ENCODE results near the gene PABPN1.
"Not testable (repeated sequence)": the region's sequence is repeated elsewhere in the genome, so short reads cannot be mapped to it uniquely, and the experiment has no call there.

Gene PABPN1, protein sequence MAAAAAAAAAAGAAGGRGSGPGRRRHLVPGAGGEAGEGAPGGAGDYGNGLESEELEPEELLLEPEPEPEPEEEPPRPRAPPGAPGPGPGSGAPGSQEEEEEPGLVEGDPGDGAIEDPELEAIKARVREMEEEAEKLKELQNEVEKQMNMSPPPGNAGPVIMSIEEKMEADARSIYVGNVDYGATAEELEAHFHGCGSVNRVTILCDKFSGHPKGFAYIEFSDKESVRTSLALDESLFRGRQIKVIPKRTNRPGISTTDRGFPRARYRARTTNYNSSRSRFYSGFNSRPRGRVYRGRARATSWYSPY

DNA sequence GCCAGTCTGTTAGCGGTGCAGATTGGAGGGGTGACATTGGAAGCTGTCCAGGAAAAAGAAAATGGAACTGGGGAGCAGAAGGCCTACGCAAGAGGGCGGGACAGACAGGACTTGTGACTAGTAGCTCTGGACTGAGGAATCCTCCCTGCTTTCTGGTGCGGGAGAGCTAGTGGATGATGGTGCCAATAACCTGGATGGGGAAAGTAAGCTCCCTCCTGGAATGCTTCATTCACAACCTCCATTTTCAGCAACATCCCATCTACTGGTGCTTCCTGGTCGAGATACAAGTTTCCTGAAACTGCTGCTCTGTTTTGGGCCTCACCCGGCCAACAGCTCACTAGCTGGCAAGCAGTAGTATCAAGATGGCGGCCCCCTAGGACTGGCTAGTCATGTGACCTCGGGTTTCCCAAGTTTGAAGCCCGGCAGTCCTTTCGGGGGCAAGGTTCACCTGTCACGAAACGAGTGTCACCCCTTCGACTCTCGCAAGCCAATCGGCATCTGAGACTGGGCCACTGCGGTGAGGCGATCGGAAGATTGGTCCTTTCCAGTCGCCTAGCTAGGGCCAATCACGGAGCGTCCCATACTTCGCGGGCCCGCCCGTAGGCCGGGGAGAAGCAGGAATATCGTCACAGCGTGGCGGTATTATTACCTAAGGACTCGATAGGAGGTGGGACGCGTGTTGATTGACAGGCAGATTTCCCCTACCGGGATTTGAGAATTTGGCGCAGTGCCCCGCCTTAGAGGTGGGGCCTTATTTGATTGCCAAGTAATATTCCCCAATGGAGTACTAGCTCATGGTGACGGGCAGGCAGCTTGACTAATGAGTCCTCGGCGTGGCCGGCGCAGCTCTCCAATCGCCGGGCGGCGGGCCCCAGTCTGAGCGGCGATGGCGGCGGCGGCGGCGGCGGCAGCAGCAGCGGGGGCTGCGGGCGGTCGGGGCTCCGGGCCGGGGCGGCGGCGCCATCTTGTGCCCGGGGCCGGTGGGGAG, at the start of gene PABPN1:
PABPN1 (plus strand) TSS at position 874 of the 988 bp plus-strand sequence; CDS start at position 887, 13 bp downstream.
- Mint-ChIP-seq H3K36me3 (peaks cover 16% of the 10 kb centered on the region), H3K27me3 (no peaks in the 10 kb centered on the region), H3K4me1 (ENCODE audit: low read depth) (peaks cover 26% of the 10 kb centered on the region), H3K4me3 (peak within 1 kb of the TSS; percentile 96), H3K27ac (peak within 1 kb of the TSS; percentile 97), H3K9me3 (ENCODE audit: low read depth) (no peaks in the 10 kb centered on the region)

DNA sequence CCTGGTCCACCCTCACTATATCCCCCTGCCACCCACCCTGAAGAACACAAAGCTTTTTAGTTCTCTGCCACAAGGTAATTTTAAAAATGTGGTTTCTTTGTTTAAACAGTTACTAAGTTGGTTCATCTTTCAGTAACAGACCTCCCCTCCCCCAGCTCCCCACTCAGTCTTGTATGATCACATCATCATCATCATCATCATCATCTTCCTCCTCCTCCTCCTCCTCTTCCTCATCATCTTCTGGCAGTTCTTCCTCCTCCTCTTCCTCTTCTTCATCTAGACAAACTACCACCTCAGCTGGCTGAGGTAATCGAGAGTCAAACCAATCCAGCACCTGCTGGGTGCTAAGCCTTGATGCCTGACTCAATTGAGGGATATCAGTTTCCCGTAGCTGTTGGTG, 45.8 kb upstream of the PABPN1 start:
- H3K36me3 Mint-ChIP-seq: no peaks in the 10 kb centered on the region
- no peak overlapping the region for H3K4me3 Mint-ChIP-seq
- no peaks in the 10 kb centered on the region for H3K27me3 Mint-ChIP-seq
- H3K27ac Mint-ChIP-seq: peak overlapping the region; percentile 42
- no peaks in the 10 kb centered on the region for H3K9me3 Mint-ChIP-seq (ENCODE audit: low read depth)
- no peaks in the 10 kb centered on the region for H3K4me1 Mint-ChIP-seq (ENCODE audit: low read depth)

GRCh38 chr14:23277189-23277588, 44.1 kb upstream of the PABPN1 start:
- H3K36me3 Mint-ChIP-seq: no peaks in the 10 kb centered on the region
- no peaks in the 10 kb centered on the region for H3K27me3 Mint-ChIP-seq
- H3K27ac Mint-ChIP-seq: no peak overlapping the region
- H3K9me3 Mint-ChIP-seq (ENCODE audit: low read depth): no peaks in the 10 kb centered on the region
- peaks cover 1% of the 10 kb centered on the region for H3K4me1 Mint-ChIP-seq (ENCODE audit: low read depth)
- H3K4me3 Mint-ChIP-seq: no peak overlapping the region

- H3K27me3 Mint-ChIP-seq; H3K4me1 Mint-ChIP-seq (ENCODE audit: low read depth); H3K9me3 Mint-ChIP-seq (ENCODE audit: low read depth); H3K27ac Mint-ChIP-seq; H3K4me3 Mint-ChIP-seq; H3K36me3 Mint-ChIP-seq: not testable (repeated sequence)
These were observed 43.3 kb upstream of the PABPN1 start for GRCh38 chr14:23277928-23278327.

DNA sequence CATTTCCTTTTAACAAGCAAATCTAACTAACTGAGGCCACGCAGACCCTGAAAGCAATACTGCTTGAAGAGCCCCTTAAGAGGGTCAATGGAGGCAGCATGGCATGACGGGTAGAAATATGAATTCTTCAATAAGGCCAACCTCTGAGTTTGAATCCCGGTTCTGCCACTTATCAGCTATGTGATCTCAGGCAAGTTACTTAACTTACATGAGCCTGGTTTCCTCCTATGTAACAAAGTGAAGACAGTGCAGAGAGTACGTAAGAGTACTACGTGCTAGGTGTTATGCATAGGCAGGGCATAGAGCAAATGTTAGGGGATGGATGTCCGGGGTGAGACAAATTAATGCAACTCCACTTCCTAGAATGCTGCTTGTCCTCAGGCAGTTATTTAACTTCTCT, 40.0 kb upstream of the PABPN1 start:
- H3K27ac Mint-ChIP-seq: no peak overlapping the region
- no peaks in the 10 kb centered on the region for H3K27me3 Mint-ChIP-seq
- H3K9me3 Mint-ChIP-seq (ENCODE audit: low read depth): no peaks in the 10 kb centered on the region
- peaks cover 23% of the 10 kb centered on the region for H3K4me1 Mint-ChIP-seq (ENCODE audit: low read depth)
- H3K4me3 Mint-ChIP-seq: no peak overlapping the region
- H3K36me3 Mint-ChIP-seq: peaks cover 2% of the 10 kb centered on the region

DNA sequence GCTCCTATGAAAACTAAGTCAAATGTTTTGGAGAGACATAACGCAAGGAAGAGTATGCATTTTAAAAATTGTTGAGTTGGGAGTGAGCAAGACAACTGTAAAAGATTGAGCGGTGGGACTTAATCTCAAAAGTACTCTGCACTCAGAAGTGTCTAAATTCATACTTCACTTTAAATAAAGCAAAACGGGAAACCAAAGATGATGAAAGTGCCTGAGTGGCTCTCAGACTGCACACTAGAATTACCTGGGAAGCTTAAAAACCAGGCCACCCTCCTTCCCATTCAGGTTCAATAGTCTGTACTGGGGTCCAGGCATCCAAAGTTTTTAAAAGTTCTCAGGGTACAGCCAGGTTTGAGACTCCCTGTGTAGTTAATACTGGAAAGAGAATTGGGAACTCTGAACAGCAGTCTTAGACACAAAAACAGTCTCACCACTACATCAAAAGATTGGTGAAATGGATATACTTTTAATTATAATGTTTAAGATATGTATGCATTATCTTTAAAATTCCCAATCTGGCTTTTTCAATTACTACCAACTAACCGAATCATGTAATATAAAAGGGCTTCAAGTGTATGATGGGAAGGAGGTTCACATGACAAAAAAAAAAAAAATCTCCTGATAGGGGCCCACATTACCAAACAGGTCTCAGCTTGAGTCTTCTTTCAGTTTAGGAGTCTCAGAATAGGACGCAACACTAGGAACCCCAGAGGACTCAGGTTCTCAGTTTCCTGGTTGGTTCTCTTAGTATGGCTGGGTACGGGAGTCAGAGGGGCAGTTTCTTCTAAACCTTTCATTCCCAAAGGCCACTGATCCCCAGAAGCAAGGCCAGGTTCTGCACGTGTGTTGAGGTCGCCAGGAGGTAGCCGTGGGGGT, 36.4 kb upstream of the PABPN1 start:
- no peaks in the 10 kb centered on the region for H3K27me3 Mint-ChIP-seq
- H3K36me3 Mint-ChIP-seq: peaks cover 2% of the 10 kb centered on the region
- peak overlapping the region; percentile 93 for H3K4me3 Mint-ChIP-seq
- H3K4me1 Mint-ChIP-seq (ENCODE audit: low read depth): peaks cover 30% of the 10 kb centered on the region
- peak overlapping the region; percentile 95 for H3K27ac Mint-ChIP-seq
- no peaks in the 10 kb centered on the region for H3K9me3 Mint-ChIP-seq (ENCODE audit: low read depth)

DNA sequence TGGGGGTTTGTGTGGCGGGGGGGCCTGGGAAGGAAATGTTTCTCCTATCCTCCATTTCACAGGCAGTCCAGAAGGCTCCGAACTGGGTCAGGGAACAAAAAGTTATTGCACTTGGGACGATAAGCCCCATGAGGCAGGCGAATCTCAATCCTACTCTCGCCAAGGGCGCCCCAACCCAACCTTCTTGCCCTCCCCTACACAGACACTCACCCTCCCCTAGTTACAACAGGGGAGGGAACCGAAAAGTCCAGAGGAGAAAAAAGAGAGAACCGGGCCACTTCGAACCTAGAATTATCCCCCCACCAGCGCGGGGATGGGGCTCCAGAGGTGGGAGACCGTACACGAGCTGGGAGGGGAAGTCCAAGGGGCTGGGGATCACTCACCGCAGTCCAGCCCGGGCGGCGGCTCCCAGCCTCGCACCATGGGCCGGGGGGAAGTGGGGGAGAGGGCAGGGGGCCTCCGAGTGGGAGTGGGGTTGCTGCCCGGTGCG, 35.7 kb upstream of the PABPN1 start:
- Mint-ChIP-seq H3K27ac (peak overlapping the region; percentile 95), H3K4me3 (peak overlapping the region; percentile 93)

DNA sequence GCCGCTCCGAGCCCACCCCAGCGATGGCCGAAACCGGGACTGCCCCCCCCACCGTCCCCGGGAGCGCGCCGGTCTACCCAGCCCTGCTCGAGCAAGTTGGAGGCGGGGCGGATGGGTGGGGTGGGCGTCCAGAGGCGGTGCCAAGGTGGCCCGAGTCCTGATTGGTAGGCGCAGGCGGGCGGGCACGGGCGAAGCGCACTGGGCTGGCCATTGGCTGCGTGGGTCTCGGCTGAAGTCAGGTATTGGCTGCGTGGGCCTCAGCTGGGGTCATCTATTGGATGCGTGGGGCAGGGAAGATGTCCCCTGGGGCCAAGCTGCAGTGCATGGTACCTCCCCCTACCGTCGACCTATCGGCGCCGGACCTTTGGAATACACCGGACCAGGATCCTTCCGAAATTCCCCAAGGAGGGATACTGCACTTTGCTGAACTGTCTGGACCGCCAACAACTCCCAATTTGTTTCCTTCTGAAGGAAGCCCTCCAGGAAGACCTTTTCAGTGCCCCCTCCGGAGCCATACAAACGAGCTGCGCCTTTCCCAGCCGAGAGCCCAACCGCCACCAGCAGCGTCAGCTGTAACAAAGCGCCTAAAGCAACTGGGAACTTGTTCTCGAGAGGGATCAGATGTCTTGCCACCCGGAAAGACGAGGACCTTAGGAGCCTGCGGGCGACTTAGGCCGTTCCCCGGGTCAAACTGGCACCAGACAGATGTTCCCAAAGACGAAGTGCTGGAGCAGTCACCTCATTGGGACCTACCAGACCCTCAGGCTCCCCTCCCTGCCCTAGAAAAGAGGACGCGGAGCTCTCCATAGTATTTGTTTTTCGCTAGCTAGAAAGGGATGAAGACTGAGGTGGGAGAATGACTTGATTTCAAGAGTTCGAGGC, 35.0 kb upstream of the PABPN1 start, which contains the start of gene HOMEZ:
HOMEZ (minus strand) TSS at position 113 of the 882 bp plus-strand sequence. CDS start 180 bp downstream, outside the sequence.
- Mint-ChIP-seq H3K9me3 (ENCODE audit: low read depth) (no peaks in the 10 kb centered on the region), H3K4me3 (peak within 1 kb of the TSS; percentile 93), H3K4me1 (ENCODE audit: low read depth) (peaks cover 30% of the 10 kb centered on the region), H3K27ac (peak within 1 kb of the TSS; percentile 95), H3K36me3 (peaks cover 2% of the 10 kb centered on the region), H3K27me3 (no peaks in the 10 kb centered on the region)

More for the DNA sequence above, 35.7 kb upstream of the PABPN1 start:
- peaks cover 30% of the 10 kb centered on the region for H3K4me1 Mint-ChIP-seq (ENCODE audit: low read depth)
- peaks cover 2% of the 10 kb centered on the region for H3K36me3 Mint-ChIP-seq
- H3K9me3 Mint-ChIP-seq (ENCODE audit: low read depth): no peaks in the 10 kb centered on the region
- H3K27me3 Mint-ChIP-seq: no peaks in the 10 kb centered on the region

GRCh38 chr14:23286902-23287479, 34.3 kb upstream of the PABPN1 start:
- Mint-ChIP-seq H3K36me3 (peaks cover 2% of the 10 kb centered on the region), H3K27ac (peak overlapping the region; percentile 95), H3K4me1 (ENCODE audit: low read depth) (peaks cover 30% of the 10 kb centered on the region), H3K9me3 (ENCODE audit: low read depth) (no peaks in the 10 kb centered on the region), H3K4me3 (peak overlapping the region; percentile 93), H3K27me3 (no peaks in the 10 kb centered on the region)

- H3K4me3 Mint-ChIP-seq: peak overlapping the region; percentile 34
- H3K27me3 Mint-ChIP-seq: no peaks in the 10 kb centered on the region
- no peak overlapping the region for H3K27ac Mint-ChIP-seq
- H3K9me3 Mint-ChIP-seq (ENCODE audit: low read depth): no peaks in the 10 kb centered on the region
- H3K4me1 Mint-ChIP-seq (ENCODE audit: low read depth): peaks cover 29% of the 10 kb centered on the region
- H3K36me3 Mint-ChIP-seq: no peaks in the 10 kb centered on the region
These were observed 26.3 kb upstream of the PABPN1 start for GRCh38 chr14:23294734-23295561.

GRCh38 chr14:23296012-23296777, 25.1 kb upstream of the PABPN1 start:
- no peaks in the 10 kb centered on the region for H3K27me3 Mint-ChIP-seq

DNA sequence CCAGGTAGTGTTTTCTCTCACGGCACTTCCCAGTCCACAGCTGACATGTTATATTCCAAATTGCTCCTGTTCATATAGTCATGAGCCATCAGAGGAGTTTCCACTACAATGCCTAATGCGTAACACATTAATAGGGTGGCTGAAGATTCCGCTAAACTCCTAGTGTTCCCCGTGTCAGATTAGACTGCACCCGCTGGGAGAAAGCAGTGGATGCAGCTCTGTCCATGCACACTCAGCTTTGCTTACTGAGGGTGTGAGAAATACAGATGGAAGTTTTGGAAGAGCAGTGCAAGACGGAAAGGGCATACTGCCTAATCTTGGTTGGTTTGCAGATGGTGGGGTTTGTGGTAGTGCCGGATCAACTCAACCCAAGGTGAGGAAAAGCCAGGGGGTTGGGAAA, 24.2 kb upstream of the PABPN1 start:
- Mint-ChIP-seq H3K4me3 (no peak overlapping the region), H3K4me1 (ENCODE audit: low read depth) (peaks cover 35% of the 10 kb centered on the region), H3K27ac (peak overlapping the region; percentile 46), H3K9me3 (ENCODE audit: low read depth) (no peaks in the 10 kb centered on the region), H3K27me3 (no peaks in the 10 kb centered on the region), H3K36me3 (no peaks in the 10 kb centered on the region)

More at GRCh38 chr14:23296012-23296777, 25.1 kb upstream of the PABPN1 start:
- no peak overlapping the region for H3K4me3 Mint-ChIP-seq
- H3K4me1 Mint-ChIP-seq (ENCODE audit: low read depth): peaks cover 35% of the 10 kb centered on the region
- H3K36me3 Mint-ChIP-seq: no peaks in the 10 kb centered on the region
- no peak overlapping the region for H3K27ac Mint-ChIP-seq
- H3K9me3 Mint-ChIP-seq (ENCODE audit: low read depth): no peaks in the 10 kb centered on the region

Data from activated naive CD8-positive, alpha-beta T cell (primary cell).